ENCODE results near the gene POLR1A. TPM values are rescaled to one million over a fixed set of nuclear protein-coding genes. Genes with fewer than 3 reads are reported as not detected.

The POLR1A gene
- total RNA-seq, 4 donors from 2014 or later: 20.1 to 31.7 (median 29.4) TPM

DNA sequence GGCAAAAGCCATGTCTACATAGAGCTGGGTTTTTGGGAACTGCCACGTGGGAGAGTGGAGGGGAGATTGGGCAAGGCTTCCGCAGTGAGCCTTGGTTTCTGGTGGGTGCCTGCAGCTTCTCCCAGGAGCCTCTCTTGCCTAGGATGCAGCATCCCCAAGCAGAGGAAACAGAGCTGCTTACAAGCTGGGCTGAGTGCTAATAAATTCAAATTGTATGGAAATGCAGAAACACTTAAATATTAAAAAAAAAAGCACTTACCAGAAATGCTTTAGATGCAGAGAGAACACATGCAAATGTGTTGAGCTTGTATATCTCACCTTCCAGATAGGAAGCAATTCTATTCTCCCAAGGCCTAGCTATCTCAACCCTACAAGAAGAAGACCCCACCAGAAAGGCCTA, 120.9 kb downstream of the POLR1A start:
- ATAC-seq (no peak), DNase-seq (no peak)
- Histone ChIP-seq H3K4me3 (no peak overlapping the region), H3K27ac (no peak overlapping the region), H3K36me3 (no peaks in the 10 kb centered on the region), H3K9me3 (no peaks in the 10 kb centered on the region), H3K4me1 (peaks cover 15 to 26% of the 10 kb centered on the region in 2 donors), H3K27me3 (no peaks in the 10 kb centered on the region)
- intact Hi-C loops (cut with DNase I; ENCODE audit: low total_unique reads): no loop called here
- in situ Hi-C loops (cut with MboI; ENCODE audit: low sequenced_read_pairs in 4 of 4): no loop called here
- TF ChIP-seq CTCF (IDR thresholded peaks at IDR 0.05 in 4 of 5, conservative IDR thresholded peaks at IDR 0.05 in 1 of 5) (no peak), POLR2A (IDR thresholded peaks at IDR 0.05) (no peak)

DNA sequence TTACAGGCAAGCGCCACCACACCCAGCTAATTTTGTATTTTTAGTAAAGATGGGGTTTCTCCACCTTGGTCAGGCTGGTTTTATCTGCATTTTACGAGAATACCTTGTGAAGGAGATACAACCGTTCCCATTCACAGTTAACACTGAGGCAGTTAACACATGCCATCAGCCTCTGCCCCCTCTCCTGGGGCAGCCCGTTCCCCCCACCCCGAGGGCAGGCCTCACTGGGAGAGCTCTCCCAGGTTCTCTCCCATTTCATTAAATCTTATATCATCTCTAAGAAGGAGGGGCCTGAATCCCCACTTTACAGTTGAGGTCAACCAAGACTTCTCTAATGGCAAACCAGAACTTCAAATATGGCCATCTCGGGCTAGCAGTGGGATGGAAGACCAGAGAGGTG, 121.9 kb downstream of the POLR1A start:
- no peak overlapping the region for H3K4me3 ChIP-seq
- intact Hi-C loops (cut with DNase I; ENCODE audit: low total_unique reads): no loop called here
- H3K4me1 ChIP-seq: peaks cover 14 to 20% of the 10 kb centered on the region in 2 donors
- H3K9me3 ChIP-seq: no peaks in the 10 kb centered on the region
- no peaks in the 10 kb centered on the region for H3K36me3 ChIP-seq
- no peak for DNase-seq
- no peaks in the 10 kb centered on the region for H3K27me3 ChIP-seq
- in situ Hi-C loops (cut with MboI; ENCODE audit: low sequenced_read_pairs in 4 of 4): no loop called here
- TF ChIP-seq POLR2A (IDR thresholded peaks at IDR 0.05) (no peak), CTCF (IDR thresholded peaks at IDR 0.05 in 4 of 5, conservative IDR thresholded peaks at IDR 0.05 in 1 of 5) (no peak)
- no peak for ATAC-seq
- H3K27ac ChIP-seq: no peak overlapping the region

- no peaks in the 10 kb centered on the region for H3K9me3 ChIP-seq
- no peak overlapping the region for H3K27ac ChIP-seq
- intact Hi-C loops (cut with DNase I; ENCODE audit: low total_unique reads): no loop called here
- H3K4me1 ChIP-seq: peaks cover 4 to 9% of the 10 kb centered on the region in 2 donors
- no peaks in the 10 kb centered on the region for H3K36me3 ChIP-seq
- ATAC-seq (no peak), DNase-seq (peak in 1 of 2 donors; percentile 8)
- no peak overlapping the region for H3K4me3 ChIP-seq
- in situ Hi-C loops (cut with MboI; ENCODE audit: low sequenced_read_pairs in 4 of 4): no loop called here
- no peaks in the 10 kb centered on the region for H3K27me3 ChIP-seq
- no peak for TF ChIP-seq CTCF (IDR thresholded peaks at IDR 0.05 in 4 of 5, conservative IDR thresholded peaks at IDR 0.05 in 1 of 5)
- no peak for TF ChIP-seq POLR2A (IDR thresholded peaks at IDR 0.05)
Measured at GRCh38 chr2:85981579-85982247, 124.0 kb downstream of the POLR1A start.

GRCh38 chr2:85978883-85979780, 126.6 kb downstream of the POLR1A start:
- Histone ChIP-seq H3K27me3 (no peaks in the 10 kb centered on the region), H3K4me3 (no peak overlapping the region)

More at GRCh38 chr2:85978883-85979780, 126.6 kb downstream of the POLR1A start:
- ATAC-seq: peak in 1 of 2 donors; percentile 31
- H3K36me3 ChIP-seq: no peaks in the 10 kb centered on the region
- intact Hi-C loops (cut with DNase I; ENCODE audit: low total_unique reads): no loop called here
- H3K27ac ChIP-seq: peak overlapping the region in 2 of 4 donors; percentile 12 to 47
- no peak for TF ChIP-seq CTCF (IDR thresholded peaks at IDR 0.05 in 4 of 5, conservative IDR thresholded peaks at IDR 0.05 in 1 of 5)
- TF ChIP-seq POLR2A (IDR thresholded peaks at IDR 0.05): no peak
- no peaks in the 10 kb centered on the region for H3K9me3 ChIP-seq
- in situ Hi-C loops (cut with MboI; ENCODE audit: low sequenced_read_pairs in 4 of 4): no loop called here
- DNase-seq: peak in 1 of 2 donors; percentile 6
- peaks cover 4 to 9% of the 10 kb centered on the region in 2 donors for H3K4me1 ChIP-seq

Measured in gastrocnemius medialis (tissue), 4 donors.